Measurements from ENCODE around the gene SMAD5. TPM values are rescaled to one million over a fixed set of nuclear protein-coding genes. Genes with fewer than 3 reads are reported as not detected.

The SMAD5 gene
- total RNA-seq, 1 experiment from 2014 or later, result 69.3 TPM

- no peak overlapping the region for H4K5ac ChIP-seq (ENCODE audit: insufficient read length, low read depth, low read length)
- H3K36me3 Mint-ChIP-seq (ENCODE audit: insufficient read depth in 1 of 3, low read depth in 3 of 3), result no peaks in the 10 kb centered on the region
- no peak overlapping the region for H2BK5ac ChIP-seq (ENCODE audit: insufficient read length, low read length)
- H3K18ac ChIP-seq (ENCODE audit: insufficient read length, low read depth, low read length), result no peak overlapping the region
- no peak overlapping the region for H2BK12ac ChIP-seq (ENCODE audit: insufficient read length, low read depth, low read length)
- H3K27me3 Mint-ChIP-seq (ENCODE audit: low read depth), result peaks cover 8% of the 10 kb centered on the region
- H3K56ac ChIP-seq (ENCODE audit: insufficient read length, low read depth, low read length), result no peak overlapping the region
- H3K4ac ChIP-seq (ENCODE audit: low read depth, low read length), result no peak overlapping the region
- no peaks in the 10 kb centered on the region for H3K23me2 ChIP-seq (ENCODE audit: insufficient read length, low read depth, low read length, poor library complexity, severe bottlenecking)
- no peak overlapping the region for H4K8ac ChIP-seq (replicated peaks; ENCODE audit: insufficient read length, low read depth, low read length)
- H3K4me3 Mint-ChIP-seq, result no peak overlapping the region
- H3K4me2 ChIP-seq (ENCODE audit: insufficient read depth, insufficient read length, low read length), result no peak overlapping the region
- no peak overlapping the region for H3K27ac Mint-ChIP-seq
- no peak overlapping the region for H2BK120ac ChIP-seq (ENCODE audit: low read depth, low read length, poor library complexity, severe bottlenecking)
- TF ChIP-seq CTCF (conservative IDR thresholded peaks at IDR 0.05), result no peak
- no peak overlapping the region for H2AFZ ChIP-seq (ENCODE audit: low read length)
- no peaks in the 10 kb centered on the region for H3K79me1 ChIP-seq (ENCODE audit: insufficient read depth, low read depth, low read length, poor library complexity, severe bottlenecking)
- no peak overlapping the region for H3K23ac ChIP-seq (ENCODE audit: insufficient read length, low read depth, low read length)
- no peaks in the 10 kb centered on the region; the same call in 1 of the 2 replicates for H3K4me1 ChIP-seq (ENCODE audit: insufficient read depth, low read length)
- H4K91ac ChIP-seq (ENCODE audit: insufficient read length, low read depth, low read length), result no peak overlapping the region
- H3K9ac ChIP-seq (ENCODE audit: extremely low read depth, insufficient read length, low read length), result no peak overlapping the region
- no peak overlapping the region for H2BK15ac ChIP-seq (ENCODE audit: low read depth, low read length)
- H3K79me2 ChIP-seq (ENCODE audit: insufficient read depth, low read length), result no peaks in the 10 kb centered on the region
- H2AK5ac ChIP-seq (ENCODE audit: insufficient read length, low read length), result no peak overlapping the region
- no peaks in the 10 kb centered on the region for H3K9me3 ChIP-seq (ENCODE audit: control insufficient read depth, low read depth, low read length)
- no peaks in the 10 kb centered on the region for H3K9me3 Mint-ChIP-seq
- H2BK20ac ChIP-seq (ENCODE audit: low read depth, low read length, poor library complexity, severe bottlenecking), result no peak overlapping the region
- WGBS (ENCODE audit: extremely low coverage, insufficient read length, low lambda C conversion rate), result no CpG with 5 or more reads among the region's 3 CpGs
- no peak for DNase-seq
- H4K20me1 ChIP-seq (ENCODE audit: control insufficient read depth, insufficient read depth, insufficient read length), result no peaks in the 10 kb centered on the region
- no peak overlapping the region for H3K14ac ChIP-seq (ENCODE audit: insufficient read depth, low read length)
- H3K4me1 Mint-ChIP-seq, result peaks cover 10 to 12% of the 10 kb centered on the region in 2 experiments
- no peak overlapping the region for H3K27ac ChIP-seq (ENCODE audit: insufficient read length, low read depth, low read length)
- H3T11ph ChIP-seq (ENCODE audit: low read length), result no peak overlapping the region
- no peaks in the 10 kb centered on the region for H3K27me3 ChIP-seq (ENCODE audit: insufficient read depth, low read length)
Observed at GRCh38 chr5:136094189-136094912, 38.3 kb upstream of the SMAD5 start.

Data from H9 (cell line).